ENCODE results near the gene BPTF. TPM values are rescaled to one million over a fixed set of nuclear protein-coding genes. Genes with fewer than 3 reads are reported as not detected.
"Not testable (repeated sequence)": the region's sequence is repeated elsewhere in the genome, so short reads cannot be mapped to it uniquely, and the experiment has no call there.

The BPTF gene
- total RNA-seq, 2 donors from 2014 or later: 60.3 to 92.3 TPM

GRCh38 chr17:67818110-67819002 lies 6.9 kb upstream of the BPTF start:
- Histone ChIP-seq H3K27me3 (no peaks in the 10 kb centered on the region), H3K27ac (no peak overlapping the region), H3K4me1 (no peaks in the 10 kb centered on the region), H3K4me3 (no peak overlapping the region), H3K36me3 (no peaks in the 10 kb centered on the region), H3K9me3 (no peaks in the 10 kb centered on the region)
- DNase-seq (ENCODE audit: low spot score): no peak
- TF ChIP-seq, protein P1, sequence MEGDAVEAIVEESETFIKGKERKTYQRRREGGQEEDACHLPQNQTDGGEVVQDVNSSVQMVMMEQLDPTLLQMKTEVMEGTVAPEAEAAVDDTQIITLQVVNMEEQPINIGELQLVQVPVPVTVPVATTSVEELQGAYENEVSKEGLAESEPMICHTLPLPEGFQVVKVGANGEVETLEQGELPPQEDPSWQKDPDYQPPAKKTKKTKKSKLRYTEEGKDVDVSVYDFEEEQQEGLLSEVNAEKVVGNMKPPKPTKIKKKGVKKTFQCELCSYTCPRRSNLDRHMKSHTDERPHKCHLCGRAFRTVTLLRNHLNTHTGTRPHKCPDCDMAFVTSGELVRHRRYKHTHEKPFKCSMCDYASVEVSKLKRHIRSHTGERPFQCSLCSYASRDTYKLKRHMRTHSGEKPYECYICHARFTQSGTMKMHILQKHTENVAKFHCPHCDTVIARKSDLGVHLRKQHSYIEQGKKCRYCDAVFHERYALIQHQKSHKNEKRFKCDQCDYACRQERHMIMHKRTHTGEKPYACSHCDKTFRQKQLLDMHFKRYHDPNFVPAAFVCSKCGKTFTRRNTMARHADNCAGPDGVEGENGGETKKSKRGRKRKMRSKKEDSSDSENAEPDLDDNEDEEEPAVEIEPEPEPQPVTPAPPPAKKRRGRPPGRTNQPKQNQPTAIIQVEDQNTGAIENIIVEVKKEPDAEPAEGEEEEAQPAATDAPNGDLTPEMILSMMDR (IDR thresholded peaks at IDR 0.05): no peak

DNA sequence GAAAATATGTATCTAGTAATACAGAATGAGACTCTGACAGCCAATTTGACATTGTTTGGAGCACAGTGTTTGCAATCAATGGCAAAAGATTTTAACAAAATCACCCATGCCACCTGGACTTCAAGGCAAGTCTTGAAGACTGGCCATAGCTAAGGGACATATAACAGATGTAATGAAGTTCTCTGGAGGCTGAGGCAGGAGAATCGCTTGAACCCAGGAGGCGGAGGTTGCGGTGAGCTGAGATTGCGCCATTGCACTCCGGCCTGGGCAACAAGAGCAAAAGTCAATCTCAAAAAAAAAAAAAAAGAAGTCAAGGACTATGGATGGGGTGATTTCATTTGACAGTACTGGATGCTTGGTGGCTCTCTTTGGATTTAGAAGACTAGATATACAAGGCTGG lies 5.6 kb upstream of the BPTF start:
- TF ChIP-seq, protein P1 (IDR thresholded peaks at IDR 0.05): no peak
- Histone ChIP-seq H3K4me3 (no peak overlapping the region), H3K4me1 (peaks cover 0 to 4% of the 10 kb centered on the region in 2 donors), H3K27me3 (no peaks in the 10 kb centered on the region), H3K36me3 (no peaks in the 10 kb centered on the region), H3K9me3 (no peaks in the 10 kb centered on the region), H3K27ac (no peak overlapping the region)
- no peak for DNase-seq (ENCODE audit: low spot score)

DNA sequence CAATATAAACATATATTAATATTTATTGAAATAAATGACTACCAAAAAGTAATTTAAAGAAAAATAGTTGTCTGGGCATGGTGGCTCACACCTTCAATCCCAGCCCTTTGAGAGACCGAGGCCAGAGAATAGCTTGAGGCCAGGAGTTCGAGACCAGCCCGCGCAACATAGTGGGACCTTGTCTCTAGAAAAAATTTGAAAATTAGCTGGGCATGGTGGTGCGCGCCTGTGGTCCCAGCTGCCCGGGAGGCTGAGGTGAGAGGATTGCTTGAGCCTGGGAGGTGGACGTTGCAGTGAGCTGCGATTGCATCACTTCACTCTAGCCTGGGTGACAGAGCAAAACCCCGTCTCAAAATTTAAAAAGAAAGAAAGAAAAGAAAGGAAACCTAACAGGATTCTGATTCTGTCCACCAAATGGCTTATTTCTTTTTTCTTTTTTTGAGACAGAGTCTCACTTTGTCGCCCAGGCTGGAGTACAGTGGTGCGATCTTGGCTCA lies 3.4 kb upstream of the BPTF start:
- Histone ChIP-seq H3K4me3 (no peak overlapping the region), H3K9me3 (no peaks in the 10 kb centered on the region), H3K36me3 (no peaks in the 10 kb centered on the region), H3K4me1 (peaks cover 0 to 7% of the 10 kb centered on the region in 2 donors), H3K27me3 (no peaks in the 10 kb centered on the region), H3K27ac (no peak overlapping the region)
- TF ChIP-seq, protein P1 (IDR thresholded peaks at IDR 0.05): no peak
- peak; percentile 32 for DNase-seq (ENCODE audit: low spot score)

- H3K4me1 ChIP-seq: peaks cover 0 to 40% of the 10 kb centered on the region in 2 donors
- peak; percentile 59 for DNase-seq (ENCODE audit: low spot score)
- not testable (repeated sequence) for H3K27me3 ChIP-seq, H3K36me3 ChIP-seq, H3K9me3 ChIP-seq
- H3K4me3 ChIP-seq: peak overlapping the region; percentile 87 to 96
- peak overlapping the region; percentile 88 to 96 for H3K27ac ChIP-seq
Measured at GRCh38 chr17:67825627-67826601, 611 bp downstream of the BPTF start.

GRCh38 chr17:67829331-67829730 lies 4.0 kb downstream of the BPTF start:
- H3K4me3 ChIP-seq: no peak overlapping the region

More at GRCh38 chr17:67829331-67829730, 4.0 kb downstream of the BPTF start:
- H3K27ac ChIP-seq: no peak overlapping the region
- H3K4me1 ChIP-seq: peaks cover 0 to 50% of the 10 kb centered on the region in 2 donors
- no peaks in the 10 kb centered on the region for H3K27me3 ChIP-seq
- no peaks in the 10 kb centered on the region for H3K9me3 ChIP-seq
- no peaks in the 10 kb centered on the region for H3K36me3 ChIP-seq
- TF ChIP-seq, protein P1 (IDR thresholded peaks at IDR 0.05): no peak
- peak; percentile 2 for DNase-seq (ENCODE audit: low spot score)
